HS-27A (cell line): Measurements from ENCODE around the gene PKHD1.

Experiments
- DNase-seq: peaks from one replicate; pipeline ENCODE4 v3.0.0-alpha.2; 2012; ENCODE audit warnings: low read depth, missing footprints

PKHD1 gene

GRCh38 chr6:52103623-52104022 is 16.2 kb upstream of the PKHD1 start:
- DNase-seq, result no peak

GRCh38 chr6:52102405-52102804 is 15.0 kb upstream of the PKHD1 start:
- DNase-seq, result no peak

GRCh38 chr6:52098721-52099120 is 11.3 kb upstream of the PKHD1 start:
- DNase-seq, result no peak

- no peak for DNase-seq
These were observed 2.4 kb upstream of the PKHD1 start for GRCh38 chr6:52089758-52090348.

GRCh38 chr6:52086741-52087140 is 672 bp downstream of the PKHD1 start:
- DNase-seq, result no peak

GRCh38 chr6:52081237-52081636 is 6.2 kb downstream of the PKHD1 start:
- no peak for DNase-seq

GRCh38 chr6:52077961-52078625 is 9.3 kb downstream of the PKHD1 start:
- DNase-seq, result no peak

- DNase-seq, result no peak
These were observed 10.1 kb downstream of the PKHD1 start for GRCh38 chr6:52077180-52077884.

- no peak for DNase-seq
These were observed 10.6 kb downstream of the PKHD1 start for GRCh38 chr6:52076791-52077179.

- no peak for DNase-seq
These were observed 12.7 kb downstream of the PKHD1 start for GRCh38 chr6:52074716-52075115.

GRCh38 chr6:52074155-52074554 is 13.3 kb downstream of the PKHD1 start:
- no peak for DNase-seq

- no peak for DNase-seq
These were observed 21.8 kb downstream of the PKHD1 start for GRCh38 chr6:52065621-52066020.

GRCh38 chr6:52063584-52064344 is 23.6 kb downstream of the PKHD1 start:
- DNase-seq, result peak; percentile 15

- DNase-seq, result no peak
These were observed 25.9 kb downstream of the PKHD1 start for GRCh38 chr6:52061481-52061880.

- no peak for DNase-seq
These were observed 27.6 kb downstream of the PKHD1 start for GRCh38 chr6:52059821-52060220.

GRCh38 chr6:52055451-52055850 is 32.0 kb downstream of the PKHD1 start:
- no peak for DNase-seq

- DNase-seq, result no peak
These were observed 34.2 kb downstream of the PKHD1 start for GRCh38 chr6:52053038-52053695.

- DNase-seq, result no peak
These were observed 37.4 kb downstream of the PKHD1 start for GRCh38 chr6:52050051-52050405.

- DNase-seq, result peak; percentile 17
These were observed 38.0 kb downstream of the PKHD1 start for GRCh38 chr6:52049252-52050050.

GRCh38 chr6:52046456-52046855 is 41.0 kb downstream of the PKHD1 start:
- DNase-seq, result no peak

GRCh38 chr6:52045481-52045880 is 41.9 kb downstream of the PKHD1 start:
- no peak for DNase-seq
